ENCODE results near the gene TRAPPC2L. TPM values are rescaled to one million over a fixed set of nuclear protein-coding genes. Genes with fewer than 3 reads are reported as not detected.

TRAPPC2L gene
- polyA plus RNA-seq, 1 donor from 2014 or later = 86.1 TPM

GRCh38 chr16:88827727-88828126, 29.2 kb upstream of the TRAPPC2L start:
- H3K27ac Mint-ChIP-seq = no peak overlapping the region
- no peaks in the 10 kb centered on the region for H3K4me1 Mint-ChIP-seq
- no peak overlapping the region for H3K4me3 Mint-ChIP-seq
- no peaks in the 10 kb centered on the region for H3K36me3 Mint-ChIP-seq
- H3K9me3 Mint-ChIP-seq = no peaks in the 10 kb centered on the region
- no peaks in the 10 kb centered on the region for H3K27me3 Mint-ChIP-seq

GRCh38 chr16:88828711-88829110, 28.2 kb upstream of the TRAPPC2L start:
- H3K27ac Mint-ChIP-seq = no peak overlapping the region
- H3K36me3 Mint-ChIP-seq = no peaks in the 10 kb centered on the region
- no peaks in the 10 kb centered on the region for H3K4me1 Mint-ChIP-seq
- H3K4me3 Mint-ChIP-seq = no peak overlapping the region
- no peaks in the 10 kb centered on the region for H3K9me3 Mint-ChIP-seq
- no peaks in the 10 kb centered on the region for H3K27me3 Mint-ChIP-seq

GRCh38 chr16:88830258-88830657, 26.7 kb upstream of the TRAPPC2L start:
- Mint-ChIP-seq H3K27me3 (no peaks in the 10 kb centered on the region), H3K4me3 (no peak overlapping the region), H3K4me1 (no peaks in the 10 kb centered on the region), H3K27ac (peak overlapping the region in 1 of 3 donors; percentile 77), H3K9me3 (no peaks in the 10 kb centered on the region), H3K36me3 (no peaks in the 10 kb centered on the region)

- Mint-ChIP-seq H3K4me3 (no peak overlapping the region), H3K27me3 (peaks cover 2% of the 10 kb centered on the region), H3K4me1 (no peaks in the 10 kb centered on the region), H3K27ac (peak overlapping the region in 1 of 3 donors; percentile 77), H3K36me3 (no peaks in the 10 kb centered on the region), H3K9me3 (no peaks in the 10 kb centered on the region)
These were observed 26.1 kb upstream of the TRAPPC2L start for GRCh38 chr16:88830783-88831182.

GRCh38 chr16:88831838-88832237, 25.1 kb upstream of the TRAPPC2L start:
- no peaks in the 10 kb centered on the region for H3K4me1 Mint-ChIP-seq
- H3K27ac Mint-ChIP-seq = no peak overlapping the region
- H3K9me3 Mint-ChIP-seq = no peaks in the 10 kb centered on the region
- no peak overlapping the region for H3K4me3 Mint-ChIP-seq
- H3K27me3 Mint-ChIP-seq = peaks cover 2% of the 10 kb centered on the region
- no peaks in the 10 kb centered on the region for H3K36me3 Mint-ChIP-seq

GRCh38 chr16:88833086-88833485, 23.8 kb upstream of the TRAPPC2L start:
- H3K27me3 Mint-ChIP-seq = peaks cover 2% of the 10 kb centered on the region
- H3K4me3 Mint-ChIP-seq = no peak overlapping the region
- no peak overlapping the region for H3K27ac Mint-ChIP-seq
- H3K9me3 Mint-ChIP-seq = no peaks in the 10 kb centered on the region
- no peaks in the 10 kb centered on the region for H3K4me1 Mint-ChIP-seq
- no peaks in the 10 kb centered on the region for H3K36me3 Mint-ChIP-seq

- H3K4me3 Mint-ChIP-seq = no peak overlapping the region
- peaks cover 2% of the 10 kb centered on the region for H3K27me3 Mint-ChIP-seq
- no peaks in the 10 kb centered on the region for H3K4me1 Mint-ChIP-seq
- H3K9me3 Mint-ChIP-seq = no peaks in the 10 kb centered on the region
- peaks cover 1% of the 10 kb centered on the region for H3K36me3 Mint-ChIP-seq
- no peak overlapping the region for H3K27ac Mint-ChIP-seq
These were observed 22.3 kb upstream of the TRAPPC2L start for GRCh38 chr16:88834670-88835069.

- no peak overlapping the region for H3K4me3 Mint-ChIP-seq
These were observed 21.5 kb upstream of the TRAPPC2L start for GRCh38 chr16:88835383-88835782.

GRCh38 chr16:88835818-88836217, 21.1 kb upstream of the TRAPPC2L start:
- Mint-ChIP-seq H3K4me1 (no peaks in the 10 kb centered on the region), H3K27ac (no peak overlapping the region), H3K4me3 (no peak overlapping the region), H3K27me3 (peaks cover 2% of the 10 kb centered on the region), H3K9me3 (no peaks in the 10 kb centered on the region), H3K36me3 (peaks cover 6% of the 10 kb centered on the region)

More at GRCh38 chr16:88835383-88835782, 21.5 kb upstream of the TRAPPC2L start:
- peaks cover 6% of the 10 kb centered on the region for H3K36me3 Mint-ChIP-seq
- H3K27me3 Mint-ChIP-seq = peaks cover 2% of the 10 kb centered on the region
- H3K4me1 Mint-ChIP-seq = no peaks in the 10 kb centered on the region
- no peaks in the 10 kb centered on the region for H3K9me3 Mint-ChIP-seq
- no peak overlapping the region for H3K27ac Mint-ChIP-seq

GRCh38 chr16:88836791-88837190, 20.1 kb upstream of the TRAPPC2L start:
- no peaks in the 10 kb centered on the region for H3K9me3 Mint-ChIP-seq
- peaks cover 0 to 2% (median 0%) of the 10 kb centered on the region in 3 donors for H3K4me1 Mint-ChIP-seq
- H3K4me3 Mint-ChIP-seq = no peak overlapping the region
- no peak overlapping the region for H3K27ac Mint-ChIP-seq
- peaks cover 2% of the 10 kb centered on the region for H3K27me3 Mint-ChIP-seq
- peaks cover 6% of the 10 kb centered on the region for H3K36me3 Mint-ChIP-seq

GRCh38 chr16:88837806-88838205, 19.1 kb upstream of the TRAPPC2L start:
- Mint-ChIP-seq H3K4me1 (peaks cover 0 to 5% (median 0%) of the 10 kb centered on the region in 3 donors), H3K27ac (no peak overlapping the region), H3K9me3 (no peaks in the 10 kb centered on the region), H3K36me3 (peaks cover 6% of the 10 kb centered on the region), H3K27me3 (peaks cover 2% of the 10 kb centered on the region), H3K4me3 (no peak overlapping the region)

GRCh38 chr16:88838566-88838965, 18.4 kb upstream of the TRAPPC2L start:
- H3K9me3 Mint-ChIP-seq = no peaks in the 10 kb centered on the region
- H3K4me3 Mint-ChIP-seq = no peak overlapping the region
- no peak overlapping the region for H3K27ac Mint-ChIP-seq

GRCh38 chr16:88839026-88839529, 17.8 kb upstream of the TRAPPC2L start:
- Mint-ChIP-seq H3K27ac (no peak overlapping the region), H3K36me3 (peaks cover 12% of the 10 kb centered on the region), H3K27me3 (peaks cover 2% of the 10 kb centered on the region), H3K4me3 (peak overlapping the region in 1 of 4 donors; percentile 43), H3K9me3 (no peaks in the 10 kb centered on the region), H3K4me1 (peaks cover 0 to 5% (median 0%) of the 10 kb centered on the region in 3 donors)

More at GRCh38 chr16:88838566-88838965, 18.4 kb upstream of the TRAPPC2L start:
- H3K36me3 Mint-ChIP-seq = peaks cover 9% of the 10 kb centered on the region
- peaks cover 0 to 5% (median 0%) of the 10 kb centered on the region in 3 donors for H3K4me1 Mint-ChIP-seq
- peaks cover 2% of the 10 kb centered on the region for H3K27me3 Mint-ChIP-seq

GRCh38 chr16:88839745-88840599, 17.0 kb upstream of the TRAPPC2L start:
- H3K27ac Mint-ChIP-seq = no peak overlapping the region
- H3K36me3 Mint-ChIP-seq = peaks cover 12% of the 10 kb centered on the region
- H3K4me3 Mint-ChIP-seq = no peak overlapping the region
- H3K4me1 Mint-ChIP-seq = peaks cover 0 to 7% (median 0%) of the 10 kb centered on the region in 3 donors
- peaks cover 2% of the 10 kb centered on the region for H3K27me3 Mint-ChIP-seq
- H3K9me3 Mint-ChIP-seq = no peaks in the 10 kb centered on the region

- Mint-ChIP-seq H3K4me3 (no peak overlapping the region), H3K36me3 (peaks cover 12% of the 10 kb centered on the region), H3K27me3 (no peaks in the 10 kb centered on the region), H3K27ac (no peak overlapping the region), H3K9me3 (no peaks in the 10 kb centered on the region), H3K4me1 (peaks cover 0 to 7% (median 0%) of the 10 kb centered on the region in 3 donors)
These were observed 16.2 kb upstream of the TRAPPC2L start for GRCh38 chr16:88840600-88841215.
